22Rv1 (cell line): ENCODE measurements around the gene SSH2.

Experiments used
- H3K27ac ChIP-seq: fragments of 450-650 bp; 2 replicates; pipeline ENCODE4 v1.5.1; 2017
- ZFX ChIP-seq: fragments of 450-650 bp; IDR thresholded peaks from 2 replicates; pipeline ENCODE4 v1.6.1; 2017; ENCODE audit warnings: antibody characterized with exemption, borderline replicate concordance
- TF ChIP-seq, protein P1 (sequence below): fragments of 450-650 bp; IDR thresholded peaks from 2 replicates; pipeline ENCODE4 v1.5.1; 2017; ENCODE audit warnings: mild to moderate bottlenecking

Gene SSH2

GRCh38 chr17:29929006-29929532, 959 bp downstream of the SSH2 start:
- TF ChIP-seq, protein P1, sequence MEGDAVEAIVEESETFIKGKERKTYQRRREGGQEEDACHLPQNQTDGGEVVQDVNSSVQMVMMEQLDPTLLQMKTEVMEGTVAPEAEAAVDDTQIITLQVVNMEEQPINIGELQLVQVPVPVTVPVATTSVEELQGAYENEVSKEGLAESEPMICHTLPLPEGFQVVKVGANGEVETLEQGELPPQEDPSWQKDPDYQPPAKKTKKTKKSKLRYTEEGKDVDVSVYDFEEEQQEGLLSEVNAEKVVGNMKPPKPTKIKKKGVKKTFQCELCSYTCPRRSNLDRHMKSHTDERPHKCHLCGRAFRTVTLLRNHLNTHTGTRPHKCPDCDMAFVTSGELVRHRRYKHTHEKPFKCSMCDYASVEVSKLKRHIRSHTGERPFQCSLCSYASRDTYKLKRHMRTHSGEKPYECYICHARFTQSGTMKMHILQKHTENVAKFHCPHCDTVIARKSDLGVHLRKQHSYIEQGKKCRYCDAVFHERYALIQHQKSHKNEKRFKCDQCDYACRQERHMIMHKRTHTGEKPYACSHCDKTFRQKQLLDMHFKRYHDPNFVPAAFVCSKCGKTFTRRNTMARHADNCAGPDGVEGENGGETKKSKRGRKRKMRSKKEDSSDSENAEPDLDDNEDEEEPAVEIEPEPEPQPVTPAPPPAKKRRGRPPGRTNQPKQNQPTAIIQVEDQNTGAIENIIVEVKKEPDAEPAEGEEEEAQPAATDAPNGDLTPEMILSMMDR = no peak
- TF ChIP-seq ZFX = no peak
- peak overlapping the region; percentile 91 for H3K27ac ChIP-seq

DNA sequence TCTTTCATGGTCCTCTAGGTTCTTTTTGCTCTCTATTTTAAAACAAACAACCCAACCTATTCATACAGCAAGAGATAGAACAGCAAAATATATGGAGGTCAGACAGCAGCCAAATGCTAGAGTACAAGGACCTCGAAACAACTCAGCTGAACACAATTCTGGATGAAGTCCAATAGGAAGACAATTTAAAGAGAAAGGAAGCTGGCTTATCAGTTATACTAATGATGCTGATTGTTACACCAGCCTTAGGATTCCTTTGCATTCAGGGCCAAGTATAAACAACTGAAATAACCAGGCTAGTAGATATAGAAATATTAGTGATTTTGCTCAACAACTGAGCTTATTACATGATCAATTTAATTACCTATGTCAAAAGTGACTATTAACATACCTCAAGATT, 2.5 kb downstream of the SSH2 start:
- no peak overlapping the region for H3K27ac ChIP-seq
- TF ChIP-seq, protein P1 = no peak
- no peak for TF ChIP-seq ZFX

DNA sequence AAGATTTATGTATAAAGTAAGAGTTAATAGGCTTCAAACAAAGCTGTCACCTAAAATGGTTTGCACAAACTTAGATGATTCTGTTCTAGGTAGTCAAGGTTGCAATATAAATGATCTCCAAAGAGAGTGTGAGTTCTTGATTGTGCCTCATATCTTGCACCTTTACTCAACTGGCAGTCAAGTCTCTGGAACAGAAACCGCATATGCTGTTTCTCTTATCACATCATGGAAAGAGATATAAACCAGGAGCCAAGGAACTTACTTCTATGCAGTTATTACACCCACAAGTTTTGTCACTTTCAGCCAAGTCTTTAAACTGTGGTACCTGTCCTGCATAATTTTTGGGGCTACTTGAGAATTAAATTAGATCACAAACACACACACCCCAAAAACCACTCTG, 5.2 kb downstream of the SSH2 start:
- TF ChIP-seq ZFX = no peak
- TF ChIP-seq, protein P1 = no peak
- no peak overlapping the region for H3K27ac ChIP-seq

- TF ChIP-seq, protein P1 = no peak
- TF ChIP-seq ZFX = no peak
- no peak overlapping the region for H3K27ac ChIP-seq
Measured at GRCh38 chr17:29918922-29919856, 10.8 kb downstream of the SSH2 start.

- TF ChIP-seq, protein P1 = no peak
- TF ChIP-seq ZFX = no peak
- H3K27ac ChIP-seq = no peak overlapping the region
Measured at GRCh38 chr17:29918016-29918415, 12.0 kb downstream of the SSH2 start.

DNA sequence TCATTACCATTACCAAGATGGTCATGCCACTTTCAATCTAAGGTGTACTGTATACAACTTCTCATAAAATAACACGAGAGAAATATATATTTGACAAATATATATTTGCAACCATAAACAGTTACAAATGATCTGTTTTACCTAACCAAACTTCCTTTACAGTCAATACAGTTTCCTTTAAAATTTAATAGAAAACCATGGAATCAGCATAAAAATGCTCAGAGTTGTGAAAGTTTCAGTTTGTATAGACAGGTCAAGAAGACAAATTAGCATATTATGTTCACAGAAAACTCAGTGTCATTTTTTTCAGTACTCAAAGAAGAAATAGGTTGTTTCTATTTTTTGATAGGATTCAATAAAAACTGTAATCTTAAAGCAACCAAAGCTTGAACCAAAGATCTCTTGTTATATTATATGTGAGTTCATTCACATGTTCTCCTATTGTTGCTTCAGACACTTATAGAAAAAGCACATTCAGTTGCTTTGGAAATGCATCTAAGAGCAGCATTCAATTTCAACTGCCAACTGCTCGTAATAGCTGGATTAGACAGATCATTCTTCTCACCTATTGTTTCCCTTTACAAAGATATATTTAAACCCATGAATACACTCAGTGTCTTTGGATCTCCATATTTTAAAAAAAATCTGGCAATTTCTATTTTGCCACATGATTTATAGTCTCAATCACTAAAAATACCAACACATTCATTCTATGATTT, 15.1 kb downstream of the SSH2 start:
- no peak overlapping the region for H3K27ac ChIP-seq
- TF ChIP-seq, protein P1 = no peak
- no peak for TF ChIP-seq ZFX
